K562 (cell line): Measurements from ENCODE around the gene ARHGAP25. TPM values are rescaled to one million over a fixed set of nuclear protein-coding genes. Genes with fewer than 3 reads are reported as not detected.

Experiments used
- ATAC-seq: fragments of 200-7000 bp; cut with Tn5 transposase; 3 replicates; pipeline ENCODE4 v1.9.1; 2020; ENCODE audit warnings: moderate library complexity
- BruUV-seq: library from RNA; stranded (reverse); fragments of 400-500 nt; replicated peaks from 2 replicates; lab custom pipeline; 2021; lab: Mats Ljungman, UMichigan
- CTCF ChIA-PET: fragments of 300-600 bp; formaldehyde crosslinking; extraction: SDS; loops from one replicate; lab custom pipeline; 2021; ENCODE audit warnings: low intra/inter-chr PET ratio; lab: Yijun Ruan, JAX
- POLR2A ChIA-PET: fragments of 300-600, 350-650 bp; sonication (Branson Sonifier 250); formaldehyde crosslinking; extraction: SDS; loops from one replicate; lab custom pipeline; 2021; ENCODE audit warnings: antibody characterized with exemption, inconsistent platforms; lab: Yijun Ruan, JAX
- DNase-seq, 4 experiments: peaks; one replicate each; pipeline versions ENCODE4 v3.0.0 to v3.0.0-alpha.2; 2011 to 2018; ENCODE audit warnings: low spot score in 3 of 4, mixed read lengths in 3 of 4; ENCODE audit errors: extremely low read depth in 1 of 4
- FAIRE-seq: peaks from 2 replicates; lab custom pipeline; 2011; peaks lifted over from hg19 to GRCh38; lab: Jason Lieb, UNC
- H2AFZ ChIP-seq: 2 replicates; pipeline ENCODE4 v1.6.0; 2011; ENCODE audit warnings: low read depth, low read length, control low read depth, inconsistent platforms
- H3K27ac ChIP-seq: fragments of 200-600 bp; 3 replicates; pipeline ENCODE4 v1.8.0; 2011; ENCODE audit warnings: low read depth, mild to moderate bottlenecking, control low read depth, inconsistent platforms, low read length, moderate library complexity, mixed read lengths; ENCODE audit errors: extremely low read depth
- H3K27me3 ChIP-seq, 2 experiments: fragments of 300-600 bp in 1 of 2; 2 replicates in 1 of 2; 3 replicates in 1 of 2; pipeline versions ENCODE4 v1.6.0 to v1.8.0; 2011; ENCODE audit warnings: inconsistent platforms in 2 of 2, low read length in 2 of 2, mild to moderate bottlenecking in 1 of 2, mixed read lengths in 1 of 2, moderate library complexity in 1 of 2; ENCODE audit not compliant: control insufficient read depth in 2 of 2, insufficient read depth in 2 of 2
- H3K36me3 ChIP-seq: fragments of 300-600 bp; 3 replicates; pipeline ENCODE4 v1.8.0; 2011; ENCODE audit warnings: mild to moderate bottlenecking, low read length, inconsistent platforms; ENCODE audit not compliant: control insufficient read depth, insufficient read depth
- H3K4me1 ChIP-seq, 2 experiments: fragments of 200-600 bp in 1 of 2; replicated peaks in 1 of 2; 2 replicates in 1 of 2; 3 replicates in 1 of 2; pipeline versions ENCODE4 v1.5.1 to v1.8.0; 2011; ENCODE audit warnings: inconsistent platforms in 2 of 2, low read length in 2 of 2, mild to moderate bottlenecking in 1 of 2, mixed read lengths in 1 of 2, moderate library complexity in 1 of 2; ENCODE audit not compliant: control insufficient read depth in 2 of 2, insufficient read depth in 2 of 2
- H3K4me2 ChIP-seq: 2 replicates; pipeline ENCODE4 v1.6.1; 2011; ENCODE audit warnings: low read length, control low read depth, inconsistent platforms, mixed read lengths; ENCODE audit not compliant: insufficient read depth
- H3K4me3 ChIP-seq: fragments of 200-600 bp; sonication (generic), shearing (Covaris generic); 2 replicates; pipeline ENCODE4 v1.5.1; 2016; ENCODE audit warnings: control low read depth, inconsistent platforms
- H3K79me2 ChIP-seq: fragments of 200-600 bp; 3 replicates; pipeline ENCODE4 v1.8.0; 2011; ENCODE audit warnings: low read length, inconsistent platforms; ENCODE audit not compliant: control insufficient read depth, insufficient read depth
- H3K9ac ChIP-seq, 2 experiments: 2 replicates each; pipeline versions ENCODE4 v1.6.0 to v1.6.1; 2011; ENCODE audit warnings: low read depth in 2 of 2, low read length in 2 of 2, control low read depth in 1 of 2, inconsistent platforms in 1 of 2, mild to moderate bottlenecking in 1 of 2, mixed read lengths in 1 of 2; ENCODE audit not compliant: insufficient read depth in 1 of 2
- H3K9me1 ChIP-seq: one replicate; pipeline ENCODE4 v1.6.0; 2011; ENCODE audit warnings: inconsistent platforms, mild to moderate bottlenecking, low read length, moderate library complexity; ENCODE audit not compliant: control insufficient read depth, insufficient read depth
- H3K9me3 ChIP-seq: replicated peaks from 2 replicates; pipeline ENCODE4 v1.5.1; 2011; ENCODE audit warnings: low read depth, low read length, inconsistent platforms; ENCODE audit not compliant: control insufficient read depth, insufficient read depth
- H4K20me1 ChIP-seq: replicated peaks from 2 replicates; pipeline ENCODE4 v1.6.1; 2011; ENCODE audit warnings: low read length, inconsistent platforms, mixed read lengths; ENCODE audit not compliant: control insufficient read depth, insufficient read depth
- ADNP ChIP-seq: fragments of 200-800 bp; sonication (Bioruptor generic); IDR thresholded peaks from 2 replicates; pipeline ENCODE4 v1.6.1; 2016; ENCODE audit warnings: missing genetic modification characterization, missing compliant biosample characterization
- CBX1 ChIP-seq: sonication (generic); IDR thresholded peaks from 2 replicates; pipeline ENCODE4 v1.6.1; 2016; ENCODE audit warnings: antibody characterized with exemption, low read depth, mild to moderate bottlenecking
- CBX3 ChIP-seq, 2 experiments: IDR thresholded peaks; 1 replicate in 1 of 2; 2 replicates in 1 of 2; pipeline ENCODE4 v1.6.1; 2012; ENCODE audit warnings: inconsistent platforms in 2 of 2, low read length in 2 of 2, borderline replicate concordance in 1 of 2, control low read depth in 1 of 2
- CCNT2 ChIP-seq: IDR thresholded peaks from 2 replicates; pipeline ENCODE4 v1.6.1; 2011; ENCODE audit warnings: borderline replicate concordance, low read depth, mild to moderate bottlenecking, moderate library complexity, mixed read lengths, low read length; ENCODE audit not compliant: insufficient read length; ENCODE audit errors: extremely low read depth
- FOXJ3 ChIP-seq: sonication (generic); formaldehyde crosslinking; IDR thresholded peaks from 2 replicates; pipeline ENCODE4 v1.4.0; 2020; ENCODE audit warnings: mild to moderate bottlenecking, missing genetic modification reagents
- FOXK2 ChIP-seq, 2 experiments: fragments of 450-650 bp; IDR thresholded peaks in 1 of 2; conservative IDR thresholded peaks in 1 of 2; 2 replicates each; pipeline ENCODE4 v1.6.1; 2016; ENCODE audit warnings: low read depth in 2 of 2, mild to moderate bottlenecking in 1 of 2
- HMGN3 ChIP-seq: IDR thresholded peaks from 2 replicates; pipeline ENCODE4 v1.6.1; 2011; ENCODE audit warnings: borderline replicate concordance, low read depth, mild to moderate bottlenecking, mixed read lengths, low read length; ENCODE audit not compliant: insufficient read length; ENCODE audit errors: extremely low read depth
- IRF1 ChIP-seq: sonication (generic); formaldehyde crosslinking; IDR thresholded peaks from 2 replicates; pipeline ENCODE4 v1.8.0; 2022; ENCODE audit warnings: missing genetic modification reagents, mild to moderate bottlenecking, borderline replicate concordance
- PTTG1 ChIP-seq: fragments of 450-650 bp; IDR thresholded peaks from 2 replicates; pipeline ENCODE4 v1.6.1; 2016; ENCODE audit warnings: low read depth, mild to moderate bottlenecking, missing genetic modification characterization, missing compliant biosample characterization
- RAD51 ChIP-seq: fragments of 450-650 bp; IDR thresholded peaks from 2 replicates; pipeline ENCODE4 v1.7.1; 2016; ENCODE audit warnings: low read depth, mild to moderate bottlenecking, borderline replicate concordance
- ZNF354B ChIP-seq: fragments of 250-450 bp; sonication (Bioruptor Pico); IDR thresholded peaks from 2 replicates; pipeline ENCODE4 v1.4.0; 2020
- ZNF398 ChIP-seq: fragments of 250-450 bp; sonication (Bioruptor Pico); IDR thresholded peaks from 2 replicates; pipeline ENCODE4 v1.8.0; 2021; ENCODE audit warnings: moderate library complexity, mild to moderate bottlenecking, inconsistent platforms
- WGBS: fragments of 100-300 bp; shearing (Covaris generic); methylation state at CpG from one replicate; pipeline ENCODE4 v1.1.6; 2016; ENCODE audit warnings: low coverage, mixed read lengths; ENCODE audit not compliant: insufficient coverage; ENCODE audit errors: missing lambda C conversion rate; 5-methylcytosine and 5-hydroxymethylcytosine counted together
- in situ Hi-C: fragments of 300-500 bp; cut with MboI; formaldehyde crosslinking; loops from 4 replicates; pipeline ENCODE4 v1.15.0; 2018; ENCODE audit warnings: inconsistent platforms, mixed read lengths
- intact Hi-C: fragments of 100-400 bp; cut with micrococcal nuclease; formaldehyde crosslinking; loops from 2 replicates; pipeline ENCODE4 v1.14.2; 2022
- polyA plus RNA-seq, 8 experiments: library from polyadenylated mRNA; depleted of rRNA in 4 of 8; stranded (reverse) in 5 of 8; unstranded in 3 of 8; fragments of >200 nt; fragmentation: Nextera tagmentation in 2 of 8; fragmentation: Illumina TruSeq in 1 of 8; extraction: Ambion mirVana in 2 of 8; extraction: Trizol in 1 of 8; gene quantifications; 2 replicates each; pipeline versions ENCODE4 v1.2.1 to v1.2.3, GENCODE V29; 2011 to 2014; ENCODE audit warnings: inconsistent platforms in 1 of 8, missing spikeins in 1 of 8
- total RNA-seq, 7 experiments: library from RNA; depleted of rRNA in 6 of 7; stranded (reverse); fragments of >200 nt in 6 of 7; fragmentation: Illumina TruSeq in 2 of 7; extraction: Trizol in 2 of 7; gene quantifications; 2 replicates each; pipeline versions ENCODE4 v1.2.1 to v1.2.3, GENCODE V29; 2011 to 2021; ENCODE audit warnings: low replicate concordance in 1 of 7

The ARHGAP25 gene
- total and polyA plus RNA-seq, 9 of the 15 experiments (the other 6 are each of a cell fraction or from before 2014, with no cell fraction given), result 4.9 to 14.8 (median 10.7) TPM

GRCh38 chr2:68857855-68858456 lies 123.3 kb downstream of the ARHGAP25 start:
- TF ChIP-seq RAD51 (no peak), FOXK2 (conservative IDR thresholded peaks at IDR 0.05 in 1 of 2, IDR thresholded peaks at IDR 0.05 in 1 of 2; ENCODE audit: low read depth in 2 of 2) (no peak)
- WGBS, result 48% methylated on average over 4 of the region's 4 CpGs
- ChIA-PET CTCF (no interaction called here), POLR2A (interaction anchor here (1.4 to 4.8 kb wide), 3 partner anchors 9 to 75 kb away, joined by 3 to 20 read pairs (median 6); no protein-coding TSS in a partner anchor)
- H2AFZ ChIP-seq, result no peak overlapping the region
- ATAC-seq (no peak), FAIRE-seq (no peak), DNase-seq (no peak)
- H3K9me1 ChIP-seq, result no peaks in the 10 kb centered on the region
- no TSS peak for BruUV-seq
- intact Hi-C loops (no loop called here), in situ Hi-C loops (no loop called here)
- peaks cover 0 to 30% of the 10 kb centered on the region in 2 experiments; a peak in 4 of 5 replicates for H3K4me1 ChIP-seq
- H3K27ac ChIP-seq, result no peak overlapping the region
- H3K9me3 ChIP-seq, result no peaks in the 10 kb centered on the region
- no peaks in the 10 kb centered on the region for H4K20me1 ChIP-seq
- H3K4me3 ChIP-seq, result no peak overlapping the region
- H3K79me2 ChIP-seq, result no peaks in the 10 kb centered on the region
- H3K4me2 ChIP-seq, result no peak overlapping the region
- H3K9ac ChIP-seq, result no peak overlapping the region
- no peaks in the 10 kb centered on the region for H3K36me3 ChIP-seq
- no peaks in the 10 kb centered on the region; a peak in 1 of 5 replicates for H3K27me3 ChIP-seq

- no peaks in the 10 kb centered on the region for H3K9me3 ChIP-seq
- TF ChIP-seq ADNP (tag), result no peak
- no peak for TF ChIP-seq CCNT2
- TF ChIP-seq IRF1 (CRISPR knock-in tag), result no peak
- TF ChIP-seq FOXJ3 (CRISPR knock-in tag), result no peak
- TF ChIP-seq ZNF354B, result no peak
- TF ChIP-seq PTTG1 (tag), result no peak
- no peak for TF ChIP-seq CBX3 (IDR thresholded peaks at IDR 0.05; ENCODE audit: borderline replicate concordance in 1 of 2, low read length in 2 of 2)
- TF ChIP-seq CBX1, result no peak
- no peak for TF ChIP-seq HMGN3
- TF ChIP-seq ZNF398 (CRISPR knock-in tag), result no peak
These were observed 125.5 kb downstream of the ARHGAP25 start for GRCh38 chr2:68860111-68860510.

More at GRCh38 chr2:68860111-68860510, 125.5 kb downstream of the ARHGAP25 start:
- ATAC-seq, result no peak
- no peaks in the 10 kb centered on the region for H3K79me2 ChIP-seq
- in situ Hi-C loops (no loop called here), intact Hi-C loops (no loop called here)
- 37% methylated on average over 3 of the region's 3 CpGs for WGBS
- peaks cover 0 to 10% of the 10 kb centered on the region in 2 experiments; a peak in 4 of 5 replicates for H3K4me1 ChIP-seq
- BruUV-seq, result no TSS peak
- POLR2A ChIA-PET, result interaction anchor here (1.0 to 4.8 kb wide), 3 partner anchors 11 to 25 kb away, joined by 3 to 20 read pairs (median 3); no protein-coding TSS in a partner anchor
- no peaks in the 10 kb centered on the region; a peak in 1 of 5 replicates for H3K27me3 ChIP-seq
- FAIRE-seq, result no peak
- H2AFZ ChIP-seq, result no peak overlapping the region
- H3K4me2 ChIP-seq, result no peak overlapping the region
- H3K9me1 ChIP-seq, result no peaks in the 10 kb centered on the region
- no peaks in the 10 kb centered on the region for H3K36me3 ChIP-seq
- DNase-seq, result no peak
- no peaks in the 10 kb centered on the region for H4K20me1 ChIP-seq
- CTCF ChIA-PET, result no interaction called here
- H3K27ac ChIP-seq, result no peak overlapping the region
- H3K9ac ChIP-seq, result no peak overlapping the region
- H3K4me3 ChIP-seq, result no peak overlapping the region
